ENCODE results near the gene RANBP17. TPM values are rescaled to one million over a fixed set of nuclear protein-coding genes. Genes with fewer than 3 reads are reported as not detected.

The RANBP17 gene
- total RNA-seq, 1 donor from 2014 or later = 29.3 TPM

GRCh38 chr5:171092194-171092593 is 230.4 kb downstream of the RANBP17 start:
- DNase-seq (ENCODE audit: low spot score) = no peak

DNA sequence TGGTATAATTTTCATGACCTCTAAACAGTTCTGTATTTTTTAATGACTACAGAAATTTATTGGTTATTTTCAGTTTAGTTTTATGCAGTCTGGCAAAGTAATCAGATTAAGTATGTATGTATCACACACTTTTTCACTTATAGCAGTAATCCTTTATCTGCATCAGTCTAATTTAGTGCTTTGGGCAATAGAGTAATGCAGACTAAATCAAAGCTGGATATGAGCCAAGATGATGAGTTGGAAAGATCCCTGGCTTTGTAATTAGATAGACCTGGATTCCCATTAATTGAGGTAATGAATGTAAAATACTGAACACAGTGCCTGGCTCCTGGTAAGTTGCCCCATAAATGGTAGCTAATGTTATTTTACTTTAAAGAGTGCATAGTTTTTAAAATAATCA is 231.8 kb downstream of the RANBP17 start:
- no peak for DNase-seq (ENCODE audit: low spot score)

GRCh38 chr5:171094356-171094755 is 232.5 kb downstream of the RANBP17 start:
- DNase-seq (ENCODE audit: low spot score) = no peak

- no peak for DNase-seq (ENCODE audit: low spot score)
Observed at GRCh38 chr5:171102877-171103610, 241.2 kb downstream of the RANBP17 start.

- no peak for DNase-seq (ENCODE audit: low spot score)
Observed at GRCh38 chr5:171107669-171108068, 245.9 kb downstream of the RANBP17 start.

DNA sequence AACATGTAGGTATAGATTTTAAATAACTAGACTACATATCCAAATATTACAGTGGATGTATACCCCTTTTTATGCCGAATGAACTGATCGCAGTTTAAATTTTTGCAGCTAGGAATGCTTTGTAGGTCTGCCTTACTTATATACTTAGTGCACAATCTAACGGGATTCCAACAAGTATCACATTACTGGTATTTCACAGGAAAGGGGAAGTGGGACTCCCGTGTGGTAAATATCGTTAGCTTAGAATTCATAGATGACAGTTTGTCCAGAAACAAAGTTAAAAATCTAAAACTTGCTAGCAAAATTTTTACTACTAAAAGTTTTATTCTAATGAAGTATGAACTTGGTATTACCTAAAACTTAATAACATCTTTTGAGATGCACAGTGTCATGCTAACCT is 253.7 kb downstream of the RANBP17 start:
- no peak for DNase-seq (ENCODE audit: low spot score)

GRCh38 chr5:171116719-171117118 is 254.9 kb downstream of the RANBP17 start:
- DNase-seq (ENCODE audit: low spot score) = no peak

GRCh38 chr5:171120986-171121622 is 259.3 kb downstream of the RANBP17 start:
- DNase-seq (ENCODE audit: low spot score) = no peak

DNA sequence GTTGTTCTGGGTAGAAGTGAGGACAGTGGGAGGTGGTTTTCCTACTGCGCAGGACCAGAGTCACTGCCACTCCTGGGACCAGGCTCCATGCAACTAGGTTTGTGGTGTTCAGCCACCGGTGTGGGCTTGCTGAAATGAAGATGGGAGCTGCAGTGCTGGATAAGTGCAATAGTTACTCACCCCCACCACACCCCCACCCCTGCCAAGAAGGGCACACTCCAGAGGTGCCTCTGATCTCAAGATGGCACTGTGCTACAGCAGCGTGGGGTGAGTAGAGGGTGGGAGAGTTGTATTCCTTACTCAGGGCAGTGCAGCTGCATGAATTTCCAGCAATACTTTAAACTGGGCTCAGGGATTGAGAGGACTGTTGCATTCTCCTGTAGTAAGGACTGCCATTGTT is 259.8 kb downstream of the RANBP17 start:
- DNase-seq (ENCODE audit: low spot score) = no peak

DNA sequence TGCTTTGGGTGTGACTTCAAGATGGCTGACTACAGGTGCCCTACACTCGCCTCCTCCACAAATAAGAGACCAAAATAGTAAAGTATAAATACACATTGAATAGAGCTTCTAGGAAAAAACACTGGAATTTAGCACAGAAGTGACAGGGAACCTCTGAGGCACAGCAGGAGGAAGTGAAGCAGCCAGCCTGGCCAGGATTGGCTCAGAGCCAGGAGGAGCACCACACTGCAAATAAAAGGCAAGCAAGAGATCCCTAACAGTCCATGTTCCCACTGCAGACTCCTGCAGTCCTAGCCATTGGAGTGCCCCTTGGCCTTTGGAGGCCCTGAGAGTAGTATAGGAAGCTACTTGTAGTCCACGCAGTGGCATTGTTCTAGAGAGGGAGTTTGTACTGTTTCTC is 260.6 kb downstream of the RANBP17 start:
- no peak for DNase-seq (ENCODE audit: low spot score)

- DNase-seq (ENCODE audit: low spot score) = no peak
Observed at GRCh38 chr5:171123417-171123816, 261.6 kb downstream of the RANBP17 start.

GRCh38 chr5:171127314-171127713 is 265.5 kb downstream of the RANBP17 start:
- no peak for DNase-seq (ENCODE audit: low spot score)

DNA sequence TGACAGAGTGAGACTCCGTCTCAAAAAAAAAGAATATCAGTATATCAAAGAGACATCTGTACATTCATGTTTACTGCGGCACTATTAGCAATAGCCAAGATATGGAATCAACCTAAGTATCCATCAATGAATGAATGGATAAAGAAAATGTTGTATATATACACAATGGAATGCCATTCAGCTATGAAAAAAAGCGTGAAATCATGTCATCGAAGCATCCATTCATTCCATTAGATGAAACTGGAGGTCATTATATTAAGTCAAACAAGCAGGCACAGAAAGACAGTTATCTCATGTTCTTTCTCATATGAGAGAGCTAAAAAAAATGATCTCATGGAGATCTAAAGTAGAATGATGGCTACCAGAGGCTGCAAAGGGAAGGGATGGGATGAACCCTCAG is 266.3 kb downstream of the RANBP17 start:
- DNase-seq (ENCODE audit: low spot score) = no peak

DNA sequence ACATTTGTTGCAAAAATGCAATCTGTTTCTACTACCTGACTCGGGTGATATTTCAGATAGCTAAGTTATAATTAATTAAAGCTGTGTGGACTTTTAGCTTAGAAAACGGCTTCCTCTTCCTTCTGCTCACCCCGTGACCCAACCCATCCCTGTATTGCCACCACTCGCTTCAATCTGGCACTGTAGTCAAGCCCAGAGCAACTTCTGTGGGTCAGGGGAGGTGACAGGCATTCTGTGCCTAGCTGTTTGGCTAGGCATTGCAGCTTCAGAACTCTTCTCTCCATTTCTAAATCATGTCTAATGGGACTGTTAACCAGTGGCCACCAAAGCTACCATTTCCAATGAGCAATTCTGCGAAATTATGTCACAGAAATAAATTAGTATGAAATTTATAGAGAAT is 267.5 kb downstream of the RANBP17 start:
- DNase-seq (ENCODE audit: low spot score) = no peak

GRCh38 chr5:171131497-171131896 is 269.7 kb downstream of the RANBP17 start:
- no peak for DNase-seq (ENCODE audit: low spot score)

- DNase-seq (ENCODE audit: low spot score) = no peak
Observed at GRCh38 chr5:171137768-171138525, 276.1 kb downstream of the RANBP17 start.

- no peak for DNase-seq (ENCODE audit: low spot score)
Observed at GRCh38 chr5:171139227-171139626, 277.4 kb downstream of the RANBP17 start.

- no peak for DNase-seq (ENCODE audit: low spot score)
Observed at GRCh38 chr5:171142617-171143016, 280.8 kb downstream of the RANBP17 start.

DNA sequence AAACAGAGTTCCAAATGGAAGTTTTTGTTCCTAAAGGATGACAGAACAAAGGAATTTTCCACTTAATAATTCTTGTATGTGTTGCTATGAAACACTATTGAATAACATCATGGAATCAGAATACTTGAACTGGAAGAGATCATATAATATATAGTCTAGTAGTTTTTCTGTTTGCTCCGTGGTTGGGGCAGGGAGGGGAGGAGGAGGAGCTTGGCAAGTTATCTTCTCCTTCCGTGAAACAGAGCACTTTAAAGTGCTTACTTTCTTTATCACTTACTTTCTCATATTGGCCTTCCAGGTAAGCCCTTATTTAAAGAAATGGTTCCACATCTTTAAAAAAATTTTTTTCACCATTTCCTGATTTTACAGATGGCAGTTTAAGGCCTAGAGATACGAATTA is 281.4 kb downstream of the RANBP17 start:
- no peak for DNase-seq (ENCODE audit: low spot score)

- DNase-seq (ENCODE audit: low spot score) = no peak
Observed at GRCh38 chr5:171143926-171144325, 282.1 kb downstream of the RANBP17 start.

- no peak for DNase-seq (ENCODE audit: low spot score)
Observed at GRCh38 chr5:171149333-171149732, 287.5 kb downstream of the RANBP17 start.

DNA sequence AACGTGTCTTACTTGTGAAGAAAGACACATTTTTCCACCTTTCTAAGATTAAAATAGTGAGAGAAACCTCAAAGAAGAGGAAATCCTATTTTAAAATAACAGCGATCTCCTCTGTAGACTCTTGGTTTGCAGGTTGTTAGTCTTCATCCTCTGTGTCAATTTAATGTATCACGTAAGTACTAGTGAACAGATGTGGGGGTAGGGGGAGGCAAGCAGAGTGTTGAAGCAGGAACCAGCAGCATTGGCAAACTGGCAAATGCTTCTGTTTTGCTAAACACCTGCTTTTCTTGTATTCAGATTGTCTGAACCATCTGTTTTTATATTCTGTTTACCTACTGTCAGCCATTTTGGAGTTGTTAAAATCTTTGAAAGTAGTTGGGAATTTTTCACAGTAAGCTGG is 288.0 kb downstream of the RANBP17 start:
- DNase-seq (ENCODE audit: low spot score) = no peak

DNA sequence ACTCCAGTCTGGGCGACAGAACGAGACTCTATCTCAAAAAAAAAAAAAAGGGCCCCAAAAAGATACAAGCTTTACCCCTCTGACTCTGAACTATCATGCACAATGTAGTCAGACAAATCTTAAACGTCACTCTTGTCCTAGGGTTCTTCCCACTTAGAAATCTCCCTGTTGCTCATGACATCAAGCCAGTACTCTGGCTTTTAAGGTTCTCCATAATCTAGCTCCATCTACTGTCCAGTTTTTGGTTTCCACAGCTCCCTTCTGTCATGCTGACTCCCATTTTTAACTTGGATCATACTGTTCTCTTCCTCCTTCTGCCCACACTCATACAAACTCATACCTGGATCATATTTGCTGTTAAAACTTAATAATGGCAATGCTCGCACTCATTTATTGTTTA is 290.6 kb downstream of the RANBP17 start:
- no peak for DNase-seq (ENCODE audit: low spot score)
